HG03521 (cell line): ENCODE data around the gene OR2V1.

Source experiments
- ATAC-seq: cut with Tn5 transposase; IDR thresholded peaks from one replicate; pipeline ENCODE4 v1.9.1; 2021; ENCODE audit warnings: mild to moderate bottlenecking, moderate library complexity; ENCODE audit not compliant: unreplicated experiment

OR2V1 gene

DNA sequence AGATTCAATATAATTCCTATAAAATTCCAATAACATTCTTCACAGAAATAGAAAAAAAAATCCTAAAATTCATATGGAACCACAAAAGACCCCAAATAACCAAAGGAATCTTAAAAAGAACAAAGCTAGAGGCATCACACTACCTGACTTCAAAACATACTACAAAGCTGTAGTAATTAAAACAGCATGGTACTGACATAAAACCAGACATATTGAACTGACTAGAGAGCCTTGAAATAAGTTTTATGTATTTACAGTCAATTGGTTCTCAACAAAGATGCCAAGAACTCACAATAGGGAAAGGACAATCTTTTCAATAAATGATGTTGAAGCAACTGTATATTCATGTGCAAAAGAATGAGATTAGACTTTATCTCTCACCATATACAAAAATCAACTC, 54.0 kb downstream of the OR2V1 start:
- no peak for ATAC-seq
